GM19023 (cell line): ENCODE data around the gene TMEM132C.

Experiments
- ATAC-seq: cut with Tn5 transposase; IDR thresholded peaks from one replicate; pipeline ENCODE4 v1.9.1; 2021; ENCODE audit warnings: mild to moderate bottlenecking, moderate library complexity; ENCODE audit not compliant: unreplicated experiment

The TMEM132C gene

DNA sequence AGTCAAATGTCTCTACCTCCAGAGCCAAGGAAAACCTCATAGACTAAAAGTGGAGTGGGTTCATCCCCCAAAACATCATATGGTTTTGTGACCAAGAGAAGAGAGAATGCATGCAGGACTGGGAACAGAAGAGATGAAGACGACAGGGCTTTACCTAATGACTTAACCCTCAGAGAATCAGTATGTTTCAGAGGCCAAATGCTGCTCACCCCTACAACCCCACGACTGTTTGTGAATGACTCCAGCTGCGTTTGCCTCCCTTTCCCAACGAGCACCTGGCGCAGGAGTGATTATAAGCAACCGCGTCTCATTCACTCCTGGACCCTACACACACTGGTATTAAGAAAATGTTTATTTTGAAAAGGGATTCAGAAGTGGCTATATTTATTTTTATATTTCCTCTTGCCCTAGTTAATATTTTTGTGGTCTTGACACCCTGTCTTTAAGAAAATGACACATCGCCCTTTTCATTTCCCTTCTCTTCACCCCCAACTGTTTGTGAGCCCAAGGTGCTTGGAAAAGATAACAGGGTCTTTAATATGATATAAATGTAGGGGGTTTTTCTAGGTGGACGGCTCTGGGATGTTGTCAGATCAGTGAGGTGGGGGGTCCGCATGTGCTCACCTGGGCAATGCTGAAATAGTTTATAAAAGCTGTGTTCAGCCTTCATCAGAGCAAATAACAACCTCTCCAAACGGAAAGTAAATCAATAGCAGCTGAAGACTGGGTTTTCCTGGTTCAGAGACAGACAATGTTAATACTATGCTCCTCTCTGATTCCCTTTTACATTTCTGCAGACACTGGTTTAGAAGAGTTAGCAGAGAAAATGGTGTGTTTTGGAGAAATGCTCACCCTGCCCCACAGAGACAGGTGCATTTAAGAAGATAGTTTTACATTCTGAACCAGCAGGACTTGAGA lies 479.1 kb downstream of the TMEM132C start:
- no peak for ATAC-seq

DNA sequence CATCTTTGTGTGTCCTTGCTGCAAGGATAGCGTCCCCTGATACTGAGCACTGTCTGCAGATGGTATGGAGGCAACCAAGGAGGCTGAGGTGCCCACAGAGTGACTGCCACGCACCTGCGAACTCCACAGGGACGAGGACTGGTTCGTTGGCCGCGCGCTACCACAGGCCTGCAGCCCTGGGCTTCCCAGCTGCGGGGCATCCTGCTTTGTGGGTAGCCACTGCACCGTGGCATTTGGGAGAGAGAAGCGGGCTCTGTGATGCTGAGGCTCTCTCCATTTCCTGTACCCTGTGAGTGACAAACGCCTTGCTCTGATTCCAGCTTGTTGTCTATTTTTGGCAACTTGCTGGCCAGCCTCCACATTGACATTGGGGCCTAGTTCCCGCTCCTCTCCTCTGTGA lies 480.5 kb downstream of the TMEM132C start:
- no peak for ATAC-seq

DNA sequence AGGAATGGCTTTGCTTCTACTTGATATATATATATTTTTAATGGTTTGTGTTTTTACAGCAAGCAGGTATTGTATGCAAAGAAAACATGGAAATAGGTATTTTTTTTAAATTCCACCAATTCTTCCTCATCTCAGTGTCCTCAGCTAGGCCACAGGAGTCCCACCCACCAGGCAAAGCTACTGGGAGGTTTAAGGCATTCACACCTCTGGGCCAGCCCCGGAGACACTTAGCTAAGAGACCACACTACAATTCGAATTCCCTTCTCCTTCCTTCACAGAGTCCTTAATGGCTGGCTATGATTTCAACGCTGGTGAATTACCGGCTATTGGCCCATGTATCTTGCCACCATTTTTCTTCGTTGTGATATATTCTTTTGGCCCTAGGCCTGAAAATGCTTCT lies 485.4 kb downstream of the TMEM132C start:
- ATAC-seq, result no peak

DNA sequence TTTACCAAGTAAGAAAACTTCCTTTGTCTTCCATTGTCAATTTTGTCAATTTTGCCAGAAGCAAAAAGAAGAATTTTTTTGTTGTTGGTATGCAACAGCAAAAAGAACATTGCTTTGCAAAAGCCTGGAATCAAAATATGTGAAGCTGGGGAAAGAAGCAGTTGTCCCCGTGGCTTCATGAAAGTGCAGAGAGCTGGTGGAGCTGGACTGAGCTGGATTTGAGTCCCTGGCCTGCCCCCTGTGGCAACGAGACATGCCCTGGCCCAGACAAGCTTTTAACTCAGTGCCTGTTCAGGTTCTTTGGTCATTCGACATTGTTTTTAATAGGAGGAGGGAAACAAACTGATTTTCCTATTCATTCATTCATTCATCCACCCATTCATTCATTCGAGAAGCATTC lies 486.5 kb downstream of the TMEM132C start:
- ATAC-seq, result no peak

DNA sequence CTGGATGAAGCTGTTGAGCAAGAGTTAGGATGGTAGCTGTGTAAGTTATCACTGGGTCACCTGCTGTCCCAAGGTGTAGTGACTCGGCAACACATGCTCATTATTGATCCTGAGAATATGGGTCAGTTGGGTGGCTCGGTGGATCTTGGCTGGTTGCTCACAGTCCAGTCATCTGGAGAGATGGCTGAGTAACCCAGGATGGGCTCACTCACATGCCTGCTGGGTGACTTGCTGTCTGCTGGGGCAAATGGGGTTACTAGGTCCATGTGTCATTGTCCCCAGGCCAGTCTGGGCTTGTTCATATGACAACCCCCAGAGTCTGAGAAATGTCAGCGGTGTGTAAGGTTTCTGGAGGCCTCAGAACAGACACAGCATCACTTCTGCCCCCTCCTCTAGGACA lies 487.3 kb downstream of the TMEM132C start:
- no peak for ATAC-seq

DNA sequence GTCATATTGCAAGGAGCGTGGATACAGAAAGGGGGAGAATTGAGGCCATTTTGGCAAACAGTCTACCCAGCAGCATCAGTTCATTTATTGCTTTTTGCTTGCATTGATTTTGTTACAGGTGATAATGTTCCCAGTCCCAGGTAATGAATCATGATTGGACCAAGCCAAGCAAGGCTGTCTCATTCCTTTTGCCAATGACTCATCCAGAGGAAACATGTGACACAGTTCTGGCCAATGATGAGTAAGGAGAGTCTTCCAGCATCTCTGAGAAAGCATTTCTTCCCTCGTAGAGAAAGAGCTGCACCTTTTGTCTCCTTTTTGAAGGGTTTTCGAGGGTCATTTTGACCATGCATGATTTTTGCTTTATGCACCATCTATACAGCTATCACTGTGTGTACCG lies 488.6 kb downstream of the TMEM132C start:
- no peak for ATAC-seq
